Measurements from ENCODE around the gene KLF16.
A peak's percentile ranks its signal among the peaks of the same experiment; 100 is the strongest.

Gene KLF16

GRCh38 chr19:1857648-1858326, 5.6 kb downstream of the KLF16 start:
- no peaks in the 10 kb centered on the region for H3K27me3 Mint-ChIP-seq
- peak overlapping the region; percentile 35 for H3K27ac Mint-ChIP-seq
- peaks cover 8% of the 10 kb centered on the region for H3K36me3 Mint-ChIP-seq (ENCODE audit: low read depth)
- H3K4me3 Mint-ChIP-seq = peak overlapping the region; percentile 67
- no peaks in the 10 kb centered on the region for H3K9me3 Mint-ChIP-seq
- peaks cover 54% of the 10 kb centered on the region for H3K4me1 Mint-ChIP-seq
- ATAC-seq (no peak), DNase-seq (no peak)

DNA sequence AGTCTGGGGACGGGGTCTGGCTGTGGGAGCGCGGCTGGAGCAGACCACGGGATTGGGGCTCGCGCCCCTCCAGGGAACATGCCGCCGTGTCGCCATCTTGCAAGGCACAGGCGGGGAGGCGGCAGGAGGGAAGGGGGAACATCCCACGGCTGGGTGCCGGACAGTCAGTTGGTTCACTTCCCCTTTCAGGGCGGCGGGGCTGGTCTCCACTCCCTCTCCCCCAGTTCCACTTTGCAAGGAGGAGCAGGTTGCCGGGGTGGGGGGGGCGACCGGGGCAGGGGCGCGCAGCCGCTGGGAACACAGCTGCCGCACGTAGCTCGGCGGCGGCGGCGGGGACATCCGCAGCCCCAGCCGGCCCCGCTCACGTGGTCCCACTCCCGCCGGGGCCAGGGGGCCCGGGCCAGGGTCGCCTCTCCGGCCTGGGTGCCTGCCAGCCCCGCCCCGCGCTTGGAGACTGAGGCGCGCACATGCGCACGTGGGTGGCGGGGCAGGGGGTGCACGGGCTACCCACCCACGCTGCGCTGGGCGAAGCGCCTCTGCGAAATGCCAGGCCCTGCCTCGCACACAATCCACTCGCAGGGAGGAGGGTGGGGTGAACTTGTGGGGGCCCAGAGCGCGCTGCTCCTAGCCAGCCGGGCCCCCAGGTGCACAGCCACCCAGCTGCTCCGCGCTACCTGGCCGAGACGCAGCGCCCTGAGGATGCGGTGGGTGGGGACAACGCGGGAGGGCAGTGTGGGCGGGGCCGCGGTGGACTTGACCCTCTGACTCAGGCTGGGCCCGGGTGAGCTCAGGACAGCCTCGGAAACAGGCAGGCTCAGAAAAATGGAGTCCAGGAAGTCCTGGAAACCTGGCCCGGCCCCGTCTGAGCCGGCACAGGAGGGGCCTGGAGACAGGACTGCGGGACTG, 6.4 kb downstream of the KLF16 start:
- peak overlapping the region; percentile 78 for H3K4me3 Mint-ChIP-seq
- DNase-seq = peak; percentile 72
- no peaks in the 10 kb centered on the region for H3K9me3 Mint-ChIP-seq
- H3K27me3 Mint-ChIP-seq = no peaks in the 10 kb centered on the region
- peak; percentile 13 for ATAC-seq
- H3K36me3 Mint-ChIP-seq (ENCODE audit: low read depth) = peaks cover 4% of the 10 kb centered on the region
- H3K4me1 Mint-ChIP-seq = peaks cover 59% of the 10 kb centered on the region
- H3K27ac Mint-ChIP-seq = peak overlapping the region; percentile 80

DNA sequence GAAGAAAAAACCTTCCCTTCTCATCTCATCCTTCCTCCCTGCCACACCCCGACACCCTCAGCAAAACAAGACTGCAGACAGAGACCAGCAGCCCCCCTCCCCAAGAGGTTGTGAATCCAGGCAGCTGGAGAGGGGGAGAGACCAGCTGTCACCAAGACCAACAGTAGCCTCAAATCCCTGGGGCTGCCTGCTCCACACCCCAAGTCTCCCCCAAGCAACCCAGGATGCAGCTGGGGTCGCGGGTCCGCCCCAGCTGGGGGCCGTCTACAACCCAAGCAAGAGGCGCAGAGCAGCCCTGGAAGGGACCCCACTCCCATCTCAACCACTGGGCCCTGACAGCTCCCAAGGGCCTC, 7.1 kb downstream of the KLF16 start:
- Mint-ChIP-seq H3K27ac (peak overlapping the region; percentile 80), H3K4me1 (peaks cover 55% of the 10 kb centered on the region), H3K4me3 (peak overlapping the region; percentile 78), H3K36me3 (ENCODE audit: low read depth) (peaks cover 2% of the 10 kb centered on the region), H3K9me3 (no peaks in the 10 kb centered on the region), H3K27me3 (no peaks in the 10 kb centered on the region)
- DNase-seq = no peak
- no peak for ATAC-seq

DNA sequence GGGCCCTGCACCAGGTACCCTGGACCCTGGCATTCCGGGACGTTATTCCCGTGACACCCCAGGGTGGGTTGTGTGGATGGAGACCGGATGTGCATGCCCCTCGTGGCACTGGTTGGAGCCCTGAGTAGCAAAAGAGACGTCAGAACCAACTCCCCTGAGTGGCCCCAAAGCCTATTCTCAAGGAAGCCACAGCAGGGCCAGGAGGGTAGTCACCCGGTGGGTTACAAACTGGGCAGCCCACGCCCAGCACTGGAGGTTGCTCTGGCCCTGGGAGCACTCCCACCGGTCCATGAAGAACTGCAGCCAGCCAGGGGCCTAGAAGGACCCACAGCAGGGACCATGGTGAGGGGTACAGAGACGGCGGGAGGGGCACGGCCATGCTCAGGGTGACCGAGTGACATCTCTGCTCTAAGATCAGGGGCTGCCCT, 7.5 kb downstream of the KLF16 start:
- DNase-seq = peak; percentile 62
- H3K4me1 Mint-ChIP-seq = peaks cover 55% of the 10 kb centered on the region
- no peaks in the 10 kb centered on the region for H3K27me3 Mint-ChIP-seq
- peak overlapping the region; percentile 80 for H3K27ac Mint-ChIP-seq
- peaks cover 4% of the 10 kb centered on the region for H3K36me3 Mint-ChIP-seq (ENCODE audit: low read depth)
- H3K9me3 Mint-ChIP-seq = no peaks in the 10 kb centered on the region
- peak; percentile 40 for ATAC-seq
- H3K4me3 Mint-ChIP-seq = peak overlapping the region; percentile 78

GRCh38 chr19:1855040-1855827, 8.1 kb downstream of the KLF16 start:
- H3K4me3 Mint-ChIP-seq = peak overlapping the region; percentile 78
- no peaks in the 10 kb centered on the region for H3K9me3 Mint-ChIP-seq
- H3K4me1 Mint-ChIP-seq = peaks cover 56% of the 10 kb centered on the region
- peaks cover 5% of the 10 kb centered on the region for H3K36me3 Mint-ChIP-seq (ENCODE audit: low read depth)
- DNase-seq (peak; percentile 89), ATAC-seq (peak; percentile 67)
- H3K27me3 Mint-ChIP-seq = no peaks in the 10 kb centered on the region
- peak overlapping the region; percentile 80 for H3K27ac Mint-ChIP-seq

GRCh38 chr19:1854542-1855039, 8.8 kb downstream of the KLF16 start:
- H3K27ac Mint-ChIP-seq = peak overlapping the region; percentile 73
- H3K27me3 Mint-ChIP-seq = no peaks in the 10 kb centered on the region
- ATAC-seq (no peak), DNase-seq (no peak)
- no peaks in the 10 kb centered on the region for H3K9me3 Mint-ChIP-seq
- peaks cover 5% of the 10 kb centered on the region for H3K36me3 Mint-ChIP-seq (ENCODE audit: low read depth)
- H3K4me3 Mint-ChIP-seq = peak overlapping the region; percentile 78
- H3K4me1 Mint-ChIP-seq = peaks cover 57% of the 10 kb centered on the region

DNA sequence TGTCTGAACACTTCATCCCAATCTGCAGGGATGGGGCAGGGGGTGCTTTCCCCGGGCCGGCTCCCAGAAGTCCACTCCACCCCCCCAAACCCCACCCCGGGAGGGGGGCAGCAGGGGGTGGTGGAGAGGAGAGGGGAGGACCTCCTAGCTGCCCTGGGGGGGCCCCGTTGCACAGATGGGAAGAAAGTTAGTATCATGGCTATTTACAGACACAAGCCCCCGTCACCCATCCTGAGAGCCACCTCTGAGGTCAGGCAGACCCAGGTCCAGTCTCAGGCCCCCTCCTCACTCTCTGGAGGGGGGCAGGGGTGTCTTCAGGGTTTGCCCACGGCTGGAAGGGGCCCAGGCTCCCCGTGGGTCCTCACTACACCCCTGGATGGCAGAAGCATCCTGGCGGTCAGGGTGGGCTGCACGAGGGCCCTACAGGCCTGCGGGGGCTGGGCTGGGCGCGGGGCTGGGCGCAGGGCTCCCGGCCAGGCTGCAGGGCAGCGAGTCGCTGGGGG, 9.3 kb downstream of the KLF16 start:
- no peak for DNase-seq
- Mint-ChIP-seq H3K4me3 (no peak overlapping the region), H3K27me3 (no peaks in the 10 kb centered on the region), H3K4me1 (peaks cover 57% of the 10 kb centered on the region), H3K9me3 (no peaks in the 10 kb centered on the region), H3K36me3 (ENCODE audit: low read depth) (peaks cover 5% of the 10 kb centered on the region), H3K27ac (no peak overlapping the region)
- no peak for ATAC-seq

- Mint-ChIP-seq H3K27ac (peak overlapping the region; percentile 85), H3K36me3 (ENCODE audit: low read depth) (peaks cover 5% of the 10 kb centered on the region), H3K4me3 (peak overlapping the region; percentile 38), H3K27me3 (no peaks in the 10 kb centered on the region), H3K4me1 (peaks cover 57% of the 10 kb centered on the region), H3K9me3 (no peaks in the 10 kb centered on the region)
- ATAC-seq (peak; percentile 13), DNase-seq (peak; percentile 88)
Measured at GRCh38 chr19:1853295-1854038, 9.9 kb downstream of the KLF16 start.

- Mint-ChIP-seq H3K9me3 (no peaks in the 10 kb centered on the region), H3K27ac (no peak overlapping the region), H3K4me3 (peak overlapping the region; percentile 29), H3K4me1 (peaks cover 54% of the 10 kb centered on the region), H3K36me3 (ENCODE audit: low read depth) (peaks cover 5% of the 10 kb centered on the region), H3K27me3 (no peaks in the 10 kb centered on the region)
- DNase-seq = no peak
- ATAC-seq = no peak
Measured at GRCh38 chr19:1852581-1853128, 10.7 kb downstream of the KLF16 start.

GRCh38 chr19:1851654-1852580, 11.5 kb downstream of the KLF16 start:
- peaks cover 59% of the 10 kb centered on the region for H3K4me1 Mint-ChIP-seq
- no peak overlapping the region for H3K27ac Mint-ChIP-seq
- H3K27me3 Mint-ChIP-seq = no peaks in the 10 kb centered on the region
- ATAC-seq = no peak
- peak overlapping the region; percentile 29 for H3K4me3 Mint-ChIP-seq
- no peaks in the 10 kb centered on the region for H3K9me3 Mint-ChIP-seq
- H3K36me3 Mint-ChIP-seq (ENCODE audit: low read depth) = peaks cover 10% of the 10 kb centered on the region
- DNase-seq = peak; percentile 68

DNA sequence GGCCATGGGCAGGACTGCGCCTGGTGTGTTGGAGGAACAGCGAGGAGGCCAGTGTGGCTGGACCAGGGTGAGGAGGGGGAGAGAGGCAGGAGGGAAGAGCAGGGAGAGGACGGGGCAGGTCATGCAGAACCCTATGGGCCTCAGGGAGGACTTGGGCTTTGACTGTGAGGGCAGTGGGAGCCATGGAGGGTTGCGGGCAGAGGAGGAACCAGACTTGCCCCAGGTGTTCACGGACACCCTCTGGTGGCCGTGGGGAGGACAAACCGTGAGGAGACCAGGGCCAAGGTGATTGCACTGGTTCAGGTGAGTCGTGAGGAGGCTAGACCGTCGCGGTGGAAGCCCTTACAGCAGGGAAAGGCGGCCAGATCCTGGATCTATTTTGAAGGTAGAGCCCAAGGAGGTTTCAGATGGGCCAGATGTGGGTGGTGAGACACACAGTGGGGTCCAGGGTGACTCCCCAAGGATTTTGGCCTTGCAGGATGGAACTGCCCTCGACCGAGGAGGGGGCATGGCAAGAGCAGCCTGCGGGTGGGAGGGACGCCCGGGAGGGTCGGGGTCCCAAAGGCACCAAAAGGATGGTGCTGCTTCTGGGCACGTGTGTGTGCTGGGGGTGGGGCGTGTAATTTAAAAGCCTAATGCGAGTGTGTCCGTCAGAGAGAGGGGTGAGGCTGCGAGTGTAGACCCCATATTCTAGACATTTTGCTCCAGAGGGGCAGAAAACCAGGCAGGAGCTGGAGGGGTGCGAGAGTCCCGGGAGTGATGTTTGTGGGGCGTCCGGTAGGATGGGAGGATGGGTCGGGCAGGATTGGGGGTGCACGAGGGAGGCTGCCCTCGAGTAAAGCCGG, 12.3 kb downstream of the KLF16 start:
- H3K9me3 Mint-ChIP-seq = no peaks in the 10 kb centered on the region
- ATAC-seq = no peak
- H3K4me1 Mint-ChIP-seq = peaks cover 64% of the 10 kb centered on the region
- peaks cover 12% of the 10 kb centered on the region for H3K36me3 Mint-ChIP-seq (ENCODE audit: low read depth)
- H3K27me3 Mint-ChIP-seq = no peaks in the 10 kb centered on the region
- no peak for DNase-seq
- peak overlapping the region; percentile 14 for H3K4me3 Mint-ChIP-seq
- H3K27ac Mint-ChIP-seq = peak overlapping the region; percentile 26

DNA sequence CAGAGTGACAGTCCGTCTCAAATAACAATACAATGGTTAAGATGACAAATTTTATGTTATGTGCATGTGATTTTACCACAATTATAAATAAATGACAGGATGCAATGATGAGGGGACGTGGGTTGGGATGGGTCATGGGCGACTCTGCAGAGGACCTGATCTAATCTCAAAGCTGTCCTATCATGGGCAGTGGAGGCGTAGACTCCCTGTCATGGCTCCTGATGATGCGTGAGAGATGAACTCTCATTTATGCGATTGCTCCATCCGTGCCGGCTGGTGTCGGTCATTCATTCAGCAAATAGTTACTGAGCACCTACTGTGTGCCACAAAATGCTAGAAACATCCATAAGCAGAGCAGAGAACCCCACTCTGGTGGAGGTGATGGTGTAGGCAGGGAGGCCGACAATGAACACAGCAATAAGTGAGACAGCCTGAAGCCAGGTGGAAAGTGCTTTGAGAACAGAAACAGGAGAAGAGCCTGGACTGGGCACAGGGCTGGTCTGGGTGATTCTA, 13.4 kb downstream of the KLF16 start:
- Mint-ChIP-seq H3K4me1 (peaks cover 64% of the 10 kb centered on the region), H3K4me3 (no peak overlapping the region), H3K27me3 (no peaks in the 10 kb centered on the region), H3K36me3 (ENCODE audit: low read depth) (peaks cover 15% of the 10 kb centered on the region), H3K27ac (peak overlapping the region; percentile 26), H3K9me3 (no peaks in the 10 kb centered on the region)
- DNase-seq (no peak), ATAC-seq (no peak)

All from activated naive CD8-positive, alpha-beta T cell treated with anti-CD3 and anti-CD28 coated beads, Interleukin-2, amount 50 U/mL, for 24 hours (primary cell).